Fibroblast of lung (primary cell): ENCODE measurements around the gene KIAA1217. TPM values are rescaled to one million over a fixed set of nuclear protein-coding genes. Genes with fewer than 3 reads are reported as not detected.

Experiments
- DNase-seq, 2 donors: peaks; one replicate each; pipeline versions ENCODE4 v3.0.0 to v3.0.0-alpha.2; 2010; ENCODE audit warnings: low read depth in 2 of 2
- H2AFZ ChIP-seq: 2 replicates; pipeline ENCODE4 v1.5.1; 2012; ENCODE audit warnings: low read length, control low read depth, inconsistent platforms
- H3K27ac ChIP-seq: 2 replicates; pipeline ENCODE4 v1.5.1; 2011; ENCODE audit warnings: low read length, control low read depth; ENCODE audit not compliant: insufficient read depth
- H3K27me3 ChIP-seq: 2 replicates; pipeline ENCODE4 v1.5.1; 2011; ENCODE audit warnings: mild to moderate bottlenecking, low read length; ENCODE audit not compliant: control insufficient read depth, insufficient read depth
- H3K36me3 ChIP-seq: 2 replicates; pipeline ENCODE4 v1.5.1; 2011; ENCODE audit warnings: low read length; ENCODE audit not compliant: control insufficient read depth, insufficient read depth
- H3K4me1 ChIP-seq: 2 replicates; pipeline ENCODE4 v1.5.1; 2011; ENCODE audit warnings: low read length; ENCODE audit not compliant: control insufficient read depth, insufficient read depth; ENCODE audit errors: extremely low read depth
- H3K4me2 ChIP-seq: 2 replicates; pipeline ENCODE4 v1.5.1; 2011; ENCODE audit warnings: low read length, control low read depth; ENCODE audit not compliant: insufficient read depth; ENCODE audit errors: extremely low read depth
- H3K4me3 ChIP-seq, 4 experiments: fragments of 200-600 bp in 1 of 4; sonication (generic) in 1 of 4; replicated peaks in 1 of 4; 2 replicates each; pipeline ENCODE4 v1.5.1; 2011 to 2016; ENCODE audit warnings: low read length in 4 of 4, low read depth in 3 of 4, mild to moderate bottlenecking in 3 of 4, control low read depth in 2 of 4, inconsistent platforms in 1 of 4, mixed read lengths in 1 of 4; ENCODE audit not compliant: insufficient read depth in 1 of 4; ENCODE audit errors: control extremely low read depth in 1 of 4
- H3K79me2 ChIP-seq: 2 replicates; pipeline ENCODE4 v1.5.1; 2012; ENCODE audit warnings: mild to moderate bottlenecking, low read length, inconsistent platforms; ENCODE audit not compliant: control insufficient read depth, insufficient read depth
- H3K9ac ChIP-seq: 2 replicates; pipeline ENCODE4 v1.5.1; 2011; ENCODE audit warnings: mild to moderate bottlenecking, low read length, control low read depth; ENCODE audit not compliant: insufficient read depth
- H3K9me3 ChIP-seq: 2 replicates; pipeline ENCODE4 v1.5.1; 2012; ENCODE audit warnings: low read depth, low read length; ENCODE audit not compliant: control insufficient read depth, insufficient read depth
- H4K20me1 ChIP-seq: 2 replicates; pipeline ENCODE4 v1.5.1; 2011; ENCODE audit warnings: low read length; ENCODE audit not compliant: control insufficient read depth, insufficient read depth; ENCODE audit errors: extremely low read depth
- CTCF ChIP-seq, 2 donors: IDR thresholded peaks in 1 of 2; conservative IDR thresholded peaks in 1 of 2; 1 replicate in 1 of 2; 2 replicates in 1 of 2; pipeline ENCODE4 v1.5.1; 2011 to 2012; ENCODE audit warnings: low read length in 2 of 2, control low read depth in 1 of 2, inconsistent platforms in 1 of 2, low read depth in 1 of 2, mild to moderate bottlenecking in 1 of 2
- EZH2 ChIP-seq: IDR thresholded peaks from 2 replicates; pipeline ENCODE4 v1.5.1; 2012; ENCODE audit warnings: low read length, control low read depth, mild to moderate bottlenecking; ENCODE audit errors: missing control alignments
- polyA plus RNA-seq, 2 donors: library from polyadenylated mRNA; depleted of rRNA in 1 of 2; stranded (reverse) in 1 of 2; unstranded in 1 of 2; fragments of >200 nt; gene quantifications; 2 replicates each; pipeline ENCODE4 v1.2.1, GENCODE V29; 2011 to 2012; ENCODE audit warnings: missing spikeins in 1 of 2
- total RNA-seq: library from RNA; depleted of rRNA; stranded (reverse); fragments of >200 nt; gene quantifications from 2 replicates; pipeline ENCODE4 v1.2.1, GENCODE V29; 2014

The KIAA1217 gene
- total and polyA plus RNA-seq, 2 donors (not counting 1 experiment from before 2014, with no cell fraction given): 0.92 to 1.5 TPM

GRCh38 chr10:24519950-24520349 lies 311.0 kb downstream of the KIAA1217 start:
- H3K79me2 ChIP-seq: no peaks in the 10 kb centered on the region
- no peak overlapping the region for H3K4me2 ChIP-seq
- H3K9ac ChIP-seq: no peak overlapping the region
- no peak overlapping the region for H2AFZ ChIP-seq
- no peak for DNase-seq
- H3K4me1 ChIP-seq: no peaks in the 10 kb centered on the region
- H3K36me3 ChIP-seq: no peaks in the 10 kb centered on the region
- TF ChIP-seq CTCF (conservative IDR thresholded peaks at IDR 0.05 in 1 of 2, IDR thresholded peaks at IDR 0.05 in 1 of 2; ENCODE audit: low read depth in 1 of 2, low read length in 2 of 2): no peak
- no peak for TF ChIP-seq EZH2
- no peak overlapping the region for H3K27ac ChIP-seq
- H3K9me3 ChIP-seq: no peaks in the 10 kb centered on the region
- no peaks in the 10 kb centered on the region for H4K20me1 ChIP-seq
- H3K4me3 ChIP-seq: no peak overlapping the region
- no peaks in the 10 kb centered on the region for H3K27me3 ChIP-seq

GRCh38 chr10:24524314-24524713 lies 315.4 kb downstream of the KIAA1217 start:
- Histone ChIP-seq H3K27me3 (no peaks in the 10 kb centered on the region), H3K4me2 (no peak overlapping the region), H3K36me3 (no peaks in the 10 kb centered on the region), H3K79me2 (no peaks in the 10 kb centered on the region), H3K27ac (no peak overlapping the region), H2AFZ (no peak overlapping the region), H3K9me3 (no peaks in the 10 kb centered on the region), H3K4me1 (no peaks in the 10 kb centered on the region), H3K4me3 (no peak overlapping the region), H3K9ac (no peak overlapping the region), H4K20me1 (no peaks in the 10 kb centered on the region)
- no peak for DNase-seq
- TF ChIP-seq EZH2: no peak
- TF ChIP-seq CTCF (conservative IDR thresholded peaks at IDR 0.05 in 1 of 2, IDR thresholded peaks at IDR 0.05 in 1 of 2; ENCODE audit: low read depth in 1 of 2, low read length in 2 of 2): no peak

GRCh38 chr10:24526085-24526649 lies 317.2 kb downstream of the KIAA1217 start:
- no peaks in the 10 kb centered on the region for H4K20me1 ChIP-seq
- H3K36me3 ChIP-seq: no peaks in the 10 kb centered on the region
- H3K27ac ChIP-seq: no peak overlapping the region
- no peaks in the 10 kb centered on the region for H3K4me1 ChIP-seq
- DNase-seq: no peak
- no peak overlapping the region for H3K9ac ChIP-seq
- no peak overlapping the region for H3K4me2 ChIP-seq
- no peaks in the 10 kb centered on the region for H3K79me2 ChIP-seq
- no peak overlapping the region for H2AFZ ChIP-seq
- TF ChIP-seq EZH2 (no peak), CTCF (conservative IDR thresholded peaks at IDR 0.05 in 1 of 2, IDR thresholded peaks at IDR 0.05 in 1 of 2; ENCODE audit: low read depth in 1 of 2, low read length in 2 of 2) (no peak)
- H3K27me3 ChIP-seq: no peaks in the 10 kb centered on the region
- H3K9me3 ChIP-seq: no peaks in the 10 kb centered on the region
- H3K4me3 ChIP-seq: no peak overlapping the region
